ENCODE data around the gene FOXO6.

The FOXO6 gene

GRCh38 chr1:41362749-41363590, 1.7 kb downstream of the FOXO6 start:
- Histone ChIP-seq H3K18ac (ENCODE audit: low read length) (peak overlapping the region; percentile 76), H2BK12ac (ENCODE audit: low read length) (no peak overlapping the region), H4K91ac (ENCODE audit: low read depth, low read length, poor library complexity) (no peak overlapping the region), H4K8ac (ENCODE audit: low read depth, low read length) (no peak overlapping the region), H3K9ac (ENCODE audit: low read depth, low read length, poor library complexity) (peak overlapping the region; percentile 57), H2AK5ac (ENCODE audit: low read depth, low read length) (peak overlapping the region; percentile 92), H2BK5ac (ENCODE audit: low read length) (no peak overlapping the region), H3K4me2 (ENCODE audit: insufficient read depth, low read length, poor library complexity, severe bottlenecking) (peak overlapping the region; percentile 98), H3K14ac (ENCODE audit: low read length) (no peak overlapping the region), H3K27me3 (ENCODE audit: control insufficient read depth in 3 of 3, insufficient read depth in 3 of 3, low read depth in 1 of 3, low read length in 3 of 3) (peaks cover 10 to 75% (median 56%) of the 10 kb centered on the region in 3 experiments), H3K4me3 (ENCODE audit: low read length in 2 of 2) (peak overlapping the region in 1 of 2 donors; percentile 89), H3K27ac (replicated peaks; ENCODE audit: low read length) (no peak overlapping the region), H3K36me3 (replicated peaks in 1 of 2; ENCODE audit: control insufficient read depth in 2 of 2, insufficient read depth in 2 of 2, low read length in 2 of 2) (no peaks in the 10 kb centered on the region), H2BK15ac (ENCODE audit: low read length) (peak overlapping the region; percentile 88), H2AFZ (ENCODE audit: low read length) (no peak overlapping the region), H3K4me1 (ENCODE audit: control insufficient read depth in 2 of 2, insufficient read depth in 1 of 2, low read depth in 1 of 2, low read length in 2 of 2) (peaks cover 20 to 46% of the 10 kb centered on the region in 2 donors), H3K9me3 (replicated peaks in 1 of 2; ENCODE audit: control insufficient read depth in 2 of 2, insufficient read depth in 1 of 2, low read depth in 1 of 2, low read length in 2 of 2) (peaks cover 0 to 2% of the 10 kb centered on the region in 2 donors), H2BK120ac (ENCODE audit: low read depth, low read length) (no peak overlapping the region), H3K23ac (ENCODE audit: low read depth, low read length, poor library complexity) (peak overlapping the region; percentile 35), H3K79me1 (ENCODE audit: low read depth, low read length) (no peaks in the 10 kb centered on the region), H3K4ac (ENCODE audit: low read length) (no peak overlapping the region)
- no CpG with 5 or more reads among the region's 8 CpGs for WGBS, 2 donors (ENCODE audit: extremely low coverage in 2 of 2, insufficient read length in 2 of 2, insufficient replicate concordance in 1 of 2)
- no peak for DNase-seq (ENCODE audit: low spot score)

GRCh38 chr1:41363591-41364320, 2.5 kb downstream of the FOXO6 start:
- no peak overlapping the region for H2BK15ac ChIP-seq (ENCODE audit: low read length)
- H4K91ac ChIP-seq (ENCODE audit: low read depth, low read length, poor library complexity), result no peak overlapping the region
- no peak overlapping the region for H2AFZ ChIP-seq (ENCODE audit: low read length)
- peaks cover 12 to 38% of the 10 kb centered on the region in 2 donors for H3K4me1 ChIP-seq (ENCODE audit: control insufficient read depth in 2 of 2, insufficient read depth in 1 of 2, low read depth in 1 of 2, low read length in 2 of 2)
- peak overlapping the region; percentile 28 for H2AK5ac ChIP-seq (ENCODE audit: low read depth, low read length)
- peaks cover 10 to 79% (median 58%) of the 10 kb centered on the region in 3 experiments for H3K27me3 ChIP-seq (ENCODE audit: control insufficient read depth in 3 of 3, insufficient read depth in 3 of 3, low read depth in 1 of 3, low read length in 3 of 3)
- no peak overlapping the region for H3K4me3 ChIP-seq (ENCODE audit: low read length in 2 of 2)
- no peak overlapping the region for H4K8ac ChIP-seq (ENCODE audit: low read depth, low read length)
- no CpG with 5 or more reads among the region's 4 CpGs for WGBS, 2 donors (ENCODE audit: extremely low coverage in 2 of 2, insufficient read length in 2 of 2, insufficient replicate concordance in 1 of 2)
- no peak overlapping the region for H3K27ac ChIP-seq (replicated peaks; ENCODE audit: low read length)
- peaks cover 0 to 2% of the 10 kb centered on the region in 2 donors for H3K9me3 ChIP-seq (replicated peaks in 1 of 2; ENCODE audit: control insufficient read depth in 2 of 2, insufficient read depth in 1 of 2, low read depth in 1 of 2, low read length in 2 of 2)
- no peaks in the 10 kb centered on the region for H3K79me1 ChIP-seq (ENCODE audit: low read depth, low read length)
- no peak overlapping the region for H3K4me2 ChIP-seq (ENCODE audit: insufficient read depth, low read length, poor library complexity, severe bottlenecking)
- H3K18ac ChIP-seq (ENCODE audit: low read length), result no peak overlapping the region
- H2BK12ac ChIP-seq (ENCODE audit: low read length), result peak overlapping the region; percentile 36
- no peaks in the 10 kb centered on the region for H3K36me3 ChIP-seq (replicated peaks in 1 of 2; ENCODE audit: control insufficient read depth in 2 of 2, insufficient read depth in 2 of 2, low read length in 2 of 2)
- DNase-seq (ENCODE audit: low spot score), result no peak
- no peak overlapping the region for H3K14ac ChIP-seq (ENCODE audit: low read length)
- H3K9ac ChIP-seq (ENCODE audit: low read depth, low read length, poor library complexity), result no peak overlapping the region
- H2BK120ac ChIP-seq (ENCODE audit: low read depth, low read length), result peak overlapping the region; percentile 53
- no peak overlapping the region for H2BK5ac ChIP-seq (ENCODE audit: low read length)
- H3K4ac ChIP-seq (ENCODE audit: low read length), result no peak overlapping the region
- H3K23ac ChIP-seq (ENCODE audit: low read depth, low read length, poor library complexity), result no peak overlapping the region

- no peak overlapping the region for H2AFZ ChIP-seq (ENCODE audit: low read length)
- peak overlapping the region; percentile 96 for H2AK5ac ChIP-seq (ENCODE audit: low read depth, low read length)
- H4K8ac ChIP-seq (ENCODE audit: low read depth, low read length), result no peak overlapping the region
- no peak overlapping the region for H3K4me3 ChIP-seq (ENCODE audit: low read length in 2 of 2)
- H3K18ac ChIP-seq (ENCODE audit: low read length), result peak overlapping the region; percentile 21
- H3K4me1 ChIP-seq (ENCODE audit: control insufficient read depth in 2 of 2, insufficient read depth in 1 of 2, low read depth in 1 of 2, low read length in 2 of 2), result peaks cover 12 to 36% of the 10 kb centered on the region in 2 donors
- H2BK5ac ChIP-seq (ENCODE audit: low read length), result peak overlapping the region; percentile 19
- no peak overlapping the region for H3K27ac ChIP-seq (replicated peaks; ENCODE audit: low read length)
- no peak overlapping the region for H2BK12ac ChIP-seq (ENCODE audit: low read length)
- H2BK15ac ChIP-seq (ENCODE audit: low read length), result peak overlapping the region; percentile 81
- no peak overlapping the region for H2BK120ac ChIP-seq (ENCODE audit: low read depth, low read length)
- no peaks in the 10 kb centered on the region for H3K36me3 ChIP-seq (replicated peaks in 1 of 2; ENCODE audit: control insufficient read depth in 2 of 2, insufficient read depth in 2 of 2, low read length in 2 of 2)
- H3K9me3 ChIP-seq (replicated peaks in 1 of 2; ENCODE audit: control insufficient read depth in 2 of 2, insufficient read depth in 1 of 2, low read depth in 1 of 2, low read length in 2 of 2), result peaks cover 0 to 2% of the 10 kb centered on the region in 2 donors
- no peak overlapping the region for H3K9ac ChIP-seq (ENCODE audit: low read depth, low read length, poor library complexity)
- no peak overlapping the region for H4K91ac ChIP-seq (ENCODE audit: low read depth, low read length, poor library complexity)
- peaks cover 10 to 82% (median 58%) of the 10 kb centered on the region in 3 experiments for H3K27me3 ChIP-seq (ENCODE audit: control insufficient read depth in 3 of 3, insufficient read depth in 3 of 3, low read depth in 1 of 3, low read length in 3 of 3)
- WGBS, 2 donors (ENCODE audit: extremely low coverage in 2 of 2, insufficient read length in 2 of 2, insufficient replicate concordance in 1 of 2), result no CpG with 5 or more reads among the region's 10 CpGs
- no peaks in the 10 kb centered on the region for H3K79me1 ChIP-seq (ENCODE audit: low read depth, low read length)
- H3K23ac ChIP-seq (ENCODE audit: low read depth, low read length, poor library complexity), result peak overlapping the region; percentile 17
- H3K14ac ChIP-seq (ENCODE audit: low read length), result no peak overlapping the region
- no peak overlapping the region for H3K4ac ChIP-seq (ENCODE audit: low read length)
- H3K4me2 ChIP-seq (ENCODE audit: insufficient read depth, low read length, poor library complexity, severe bottlenecking), result no peak overlapping the region
- DNase-seq (ENCODE audit: low spot score), result no peak
Observed at GRCh38 chr1:41364442-41365319, 3.4 kb downstream of the FOXO6 start.
